Tibial artery (tissue), 4 donors: ENCODE measurements around the gene CCNY.
"Not testable (repeated sequence)": the region's sequence is repeated elsewhere in the genome, so short reads cannot be mapped to it uniquely, and the experiment has no call there.

ENCODE experiments used
- DNase-seq, 2 donors: peaks; one replicate each; pipeline ENCODE4 v3.0.0-alpha.2; 2019
- H3K27ac ChIP-seq, 2 donors: fragments of 200-600 bp; sonication (generic) in 1 of 2; 1 replicate in 1 of 2; 2 replicates in 1 of 2; pipeline ENCODE4 v1.5.1; 2018 to 2019; ENCODE audit warnings: mild to moderate bottlenecking in 1 of 2
- H3K27me3 ChIP-seq, 2 donors: fragments of 200-600 bp; sonication (generic) in 1 of 2; one replicate each; pipeline versions ENCODE4 v1.5.1 to v1.6.0; 2016 to 2019
- H3K36me3 ChIP-seq, 3 donors: fragments of 200-600 bp; sonication (generic) in 2 of 3; one replicate each; pipeline ENCODE4 v1.5.1; 2016 to 2019; ENCODE audit warnings: mild to moderate bottlenecking in 2 of 3
- H3K4me1 ChIP-seq, 4 donors: fragments of 200-600 bp; sonication (generic) in 2 of 4; 1 replicate in 3 of 4; 2 replicates in 1 of 4; pipeline ENCODE4 v1.5.1; 2016 to 2019
- H3K4me3 ChIP-seq, 2 donors: fragments of 200-600 bp; sonication (generic) in 1 of 2; 1 replicate in 1 of 2; 2 replicates in 1 of 2; pipeline ENCODE4 v1.5.1; 2018 to 2019; ENCODE audit warnings: mild to moderate bottlenecking in 2 of 2
- H3K9me3 ChIP-seq, 3 donors: fragments of 200-600 bp; sonication (generic) in 1 of 3; one replicate each; pipeline ENCODE4 v1.5.1; 2016 to 2019
- intact Hi-C: fragments of 100-400 bp; cut with DNase I; formaldehyde crosslinking; loops from one replicate; pipeline ENCODE4 v1.15.0; 2023; ENCODE audit warnings: low total_unique reads
- TF ChIP-seq, protein P1 (sequence below), 2 experiments: fragments of 200-600 bp in 1 of 2; fragments of 450-650 bp in 1 of 2; IDR thresholded peaks; one replicate each; pipeline ENCODE4 v1.5.1; 2017 to 2019; ENCODE audit warnings: antibody characterized with exemption in 2 of 2, mild to moderate bottlenecking in 1 of 2, moderate library complexity in 1 of 2

The CCNY gene

DNA sequence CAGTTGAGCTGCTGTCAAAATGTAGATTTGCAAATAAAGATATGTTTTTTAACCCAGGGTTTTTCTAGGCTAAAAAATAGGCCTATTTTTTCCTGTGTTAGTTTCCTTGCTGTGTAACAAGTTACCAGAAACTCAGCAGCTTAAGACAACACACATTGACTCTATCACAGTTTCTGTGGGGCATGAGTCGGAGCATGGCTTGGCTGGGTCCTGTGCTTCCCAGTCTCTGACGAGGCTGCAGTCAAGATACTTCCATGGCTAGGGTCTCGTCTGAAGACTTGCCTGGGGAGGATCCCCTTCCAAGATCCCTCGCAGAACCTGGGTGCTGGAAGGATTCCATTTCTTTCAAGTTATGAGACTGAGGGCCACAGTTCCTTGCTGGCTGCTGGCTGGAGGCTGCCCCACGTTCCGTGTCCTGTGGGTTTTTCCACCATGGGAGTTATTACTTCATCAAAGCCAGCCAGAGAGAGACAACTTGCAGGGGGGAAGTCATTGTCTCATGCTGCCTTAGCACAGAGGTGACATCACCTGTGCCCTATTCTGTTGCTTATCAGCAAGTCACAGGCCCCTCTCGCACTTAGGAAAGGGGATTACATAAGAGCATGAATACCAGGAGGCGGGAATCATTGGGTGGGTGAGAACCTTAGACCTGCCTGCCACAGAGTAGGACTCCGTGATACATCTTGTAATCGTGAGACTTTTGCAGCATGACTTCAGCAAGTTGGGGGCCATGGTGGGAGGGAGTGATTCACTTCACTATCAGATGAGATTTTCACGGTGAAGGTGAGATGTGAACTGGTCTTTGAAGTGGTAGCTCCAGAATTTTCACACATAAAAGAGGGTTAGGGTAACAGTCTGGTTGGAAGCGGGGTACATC is 77.9 kb downstream of the CCNY start:
- TF ChIP-seq, protein P1, sequence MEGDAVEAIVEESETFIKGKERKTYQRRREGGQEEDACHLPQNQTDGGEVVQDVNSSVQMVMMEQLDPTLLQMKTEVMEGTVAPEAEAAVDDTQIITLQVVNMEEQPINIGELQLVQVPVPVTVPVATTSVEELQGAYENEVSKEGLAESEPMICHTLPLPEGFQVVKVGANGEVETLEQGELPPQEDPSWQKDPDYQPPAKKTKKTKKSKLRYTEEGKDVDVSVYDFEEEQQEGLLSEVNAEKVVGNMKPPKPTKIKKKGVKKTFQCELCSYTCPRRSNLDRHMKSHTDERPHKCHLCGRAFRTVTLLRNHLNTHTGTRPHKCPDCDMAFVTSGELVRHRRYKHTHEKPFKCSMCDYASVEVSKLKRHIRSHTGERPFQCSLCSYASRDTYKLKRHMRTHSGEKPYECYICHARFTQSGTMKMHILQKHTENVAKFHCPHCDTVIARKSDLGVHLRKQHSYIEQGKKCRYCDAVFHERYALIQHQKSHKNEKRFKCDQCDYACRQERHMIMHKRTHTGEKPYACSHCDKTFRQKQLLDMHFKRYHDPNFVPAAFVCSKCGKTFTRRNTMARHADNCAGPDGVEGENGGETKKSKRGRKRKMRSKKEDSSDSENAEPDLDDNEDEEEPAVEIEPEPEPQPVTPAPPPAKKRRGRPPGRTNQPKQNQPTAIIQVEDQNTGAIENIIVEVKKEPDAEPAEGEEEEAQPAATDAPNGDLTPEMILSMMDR (IDR thresholded peaks at IDR 0.05) = no peak

DNA sequence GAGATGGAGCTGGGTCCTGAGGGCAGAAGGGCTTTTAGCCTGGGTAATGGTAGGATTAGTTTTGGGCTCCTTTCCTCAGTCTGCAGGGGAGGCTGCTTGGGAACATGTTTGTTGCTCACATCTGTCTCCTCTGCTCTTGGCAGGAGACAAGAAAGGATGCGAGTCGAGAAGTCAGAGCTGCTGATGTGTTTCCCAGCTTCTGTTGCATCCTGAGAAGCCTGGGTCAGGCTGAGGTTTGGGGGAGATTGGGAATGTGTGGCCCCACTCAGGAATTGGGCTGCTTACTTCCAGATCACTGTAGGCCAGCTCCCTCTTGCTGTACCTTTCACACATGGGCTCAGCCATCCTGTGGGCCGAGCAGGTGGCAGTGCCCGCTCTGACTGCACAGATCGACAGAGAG is 79.2 kb downstream of the CCNY start:
- Histone ChIP-seq H3K4me1 (peaks cover 0 to 38% (median 11%) of the 10 kb centered on the region in 4 donors), H3K4me3 (no peak overlapping the region), H3K27me3 (no peaks in the 10 kb centered on the region), H3K27ac (no peak overlapping the region), H3K36me3 (no peaks in the 10 kb centered on the region), H3K9me3 (no peaks in the 10 kb centered on the region)
- DNase-seq = no peak
- TF ChIP-seq, protein P1 (IDR thresholded peaks at IDR 0.05) = no peak
- intact Hi-C loops = no loop called here

More for the DNA sequence above, 77.9 kb downstream of the CCNY start:
- Histone ChIP-seq H3K27ac (no peak overlapping the region), H3K4me3 (no peak overlapping the region), H3K4me1 (peaks cover 0 to 44% (median 19%) of the 10 kb centered on the region in 4 donors), H3K9me3 (no peaks in the 10 kb centered on the region), H3K27me3 (no peaks in the 10 kb centered on the region), H3K36me3 (no peaks in the 10 kb centered on the region)
- intact Hi-C loops = no loop called here
- DNase-seq = no peak

DNA sequence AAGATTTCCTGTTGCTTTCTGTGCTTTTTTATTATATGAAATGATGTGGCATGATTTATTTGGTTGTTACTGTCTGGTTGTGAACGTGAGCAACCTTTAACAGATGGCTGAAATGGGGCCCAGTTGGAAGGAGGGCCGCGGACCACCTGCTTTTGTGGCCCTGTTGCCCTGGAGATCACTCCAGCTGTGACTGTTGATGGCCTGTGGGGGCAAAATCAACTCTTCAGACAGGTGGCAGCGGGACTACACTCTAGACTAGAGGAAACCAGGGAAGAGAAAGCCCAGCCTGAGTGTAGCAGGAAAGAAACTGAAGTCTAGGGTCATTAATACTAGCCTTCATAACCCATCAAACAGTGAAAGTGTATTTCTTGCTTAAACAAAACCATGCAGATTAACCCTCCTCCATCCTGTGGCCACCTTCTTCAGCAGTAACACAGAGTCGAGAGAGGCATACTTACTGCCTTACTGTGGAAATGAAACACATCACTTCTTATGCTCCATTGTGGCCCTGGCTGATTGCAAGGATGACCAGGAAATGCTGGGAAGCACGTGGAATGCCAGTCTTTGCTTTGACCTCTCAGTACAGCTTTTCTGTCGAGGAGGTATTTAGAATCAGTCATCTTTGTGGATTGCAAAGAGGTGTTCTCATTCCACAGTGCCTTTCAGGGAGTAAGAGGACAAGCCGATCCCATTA is 80.5 kb downstream of the CCNY start:
- no peak for DNase-seq
- Histone ChIP-seq H3K9me3 (no peaks in the 10 kb centered on the region), H3K4me3 (no peak overlapping the region), H3K27me3 (no peaks in the 10 kb centered on the region), H3K4me1 (peaks cover 0 to 48% (median 20%) of the 10 kb centered on the region in 4 donors), H3K27ac (peak overlapping the region in 1 of 2 donors; percentile 51), H3K36me3 (no peaks in the 10 kb centered on the region)
- intact Hi-C loops = no loop called here
- TF ChIP-seq, protein P1 (IDR thresholded peaks at IDR 0.05) = no peak

DNA sequence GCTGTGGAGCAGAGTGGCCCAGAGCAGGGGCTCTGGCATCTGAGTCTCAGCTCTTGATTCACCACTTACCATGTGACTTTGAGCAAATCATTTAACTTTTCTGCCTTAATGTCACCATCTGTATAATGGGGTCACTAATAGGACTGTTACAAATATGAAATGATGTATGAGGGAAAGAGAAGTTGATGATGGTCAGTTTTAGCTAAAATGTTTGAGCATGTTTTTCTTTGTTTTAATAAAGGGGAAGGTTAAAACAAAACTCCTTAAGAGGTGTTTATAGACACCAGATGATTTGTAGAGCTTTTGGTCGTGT is 81.0 kb downstream of the CCNY start:
- Histone ChIP-seq H3K27me3 (no peaks in the 10 kb centered on the region), H3K27ac (peak overlapping the region in 1 of 2 donors; percentile 51), H3K4me1 (peaks cover under 1 to 53% (median 20%) of the 10 kb centered on the region in 4 donors), H3K36me3 (no peaks in the 10 kb centered on the region), H3K9me3 (no peaks in the 10 kb centered on the region), H3K4me3 (no peak overlapping the region)
- TF ChIP-seq, protein P1 (IDR thresholded peaks at IDR 0.05) = no peak
- no peak for DNase-seq
- intact Hi-C loops = no loop called here

DNA sequence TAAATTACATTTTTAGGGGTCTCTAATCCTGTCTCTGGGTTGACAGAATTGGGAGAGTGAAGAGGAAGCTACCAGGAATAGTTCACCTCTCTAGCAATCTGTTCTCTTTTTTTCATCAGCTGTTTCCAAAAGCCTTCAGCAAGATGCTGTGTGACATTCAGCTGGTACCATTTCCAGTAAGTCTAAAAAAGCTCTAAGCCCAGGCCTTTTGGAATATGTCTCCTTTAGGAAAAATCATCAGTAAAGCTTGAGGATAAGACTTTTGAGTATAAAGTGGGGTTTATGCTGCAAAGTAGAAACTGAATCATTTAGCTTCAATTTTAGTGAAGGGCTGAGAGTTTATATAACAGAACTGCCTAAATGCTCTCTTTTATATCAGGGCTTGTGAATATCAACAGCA is 81.5 kb downstream of the CCNY start:
- Histone ChIP-seq H3K4me1 (peaks cover 6 to 58% (median 22%) of the 10 kb centered on the region in 4 donors), H3K27me3 (no peaks in the 10 kb centered on the region), H3K36me3 (no peaks in the 10 kb centered on the region), H3K4me3 (no peak overlapping the region), H3K27ac (peak overlapping the region; percentile 46 to 51), H3K9me3 (no peaks in the 10 kb centered on the region)
- no peak for DNase-seq
- TF ChIP-seq, protein P1 (IDR thresholded peaks at IDR 0.05) = no peak
- intact Hi-C loops = no loop called here

DNA sequence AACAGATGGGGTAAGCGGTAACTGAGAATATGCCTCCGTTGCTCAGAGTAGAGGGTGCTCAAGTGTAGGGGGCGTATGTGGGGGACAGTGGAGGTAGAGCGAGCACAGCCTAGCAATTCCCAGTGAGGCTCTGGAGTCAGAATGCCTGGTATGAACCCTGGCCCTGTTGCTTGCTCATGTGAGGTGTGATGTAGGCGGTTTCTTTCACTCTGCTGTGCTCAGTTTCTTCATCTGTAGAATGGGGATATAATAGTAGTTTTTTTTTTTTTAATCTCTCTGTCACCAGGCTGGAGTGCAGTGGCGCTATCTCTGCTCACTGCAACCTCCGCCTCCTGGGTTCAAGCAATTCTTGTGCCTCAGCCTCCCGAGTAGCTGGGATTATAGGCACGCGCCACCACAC is 82.3 kb downstream of the CCNY start:
- H3K27ac ChIP-seq = peak overlapping the region; percentile 46 to 51

More for the DNA sequence above, 82.3 kb downstream of the CCNY start:
- intact Hi-C loops, H3K27me3 ChIP-seq, H3K9me3 ChIP-seq, DNase-seq, H3K4me3 ChIP-seq, H3K36me3 ChIP-seq: not testable (repeated sequence)
- peaks cover 6 to 63% (median 23%) of the 10 kb centered on the region in 4 donors for H3K4me1 ChIP-seq
